Mesenchymal stem cell (in vitro differentiated cells and primary cell): ENCODE measurements around the gene SMS.
A peak's percentile ranks its signal among the peaks of the same experiment; 100 is the strongest.

Source experiments
- DNase-seq: peaks from one replicate; pipeline ENCODE4 v3.0.0-alpha.2; 2013
- H2AFZ ChIP-seq: one replicate; pipeline ENCODE4 v1.6.1; 2013; ENCODE audit warnings: low read depth, mild to moderate bottlenecking, control low read depth, inconsistent platforms, low read length, moderate library complexity
- H2AK5ac ChIP-seq: 2 replicates; pipeline ENCODE4 v1.6.1; 2013; ENCODE audit warnings: low read length, moderate library complexity, mild to moderate bottlenecking, inconsistent platforms; ENCODE audit not compliant: severe bottlenecking
- H2BK120ac ChIP-seq: one replicate; pipeline ENCODE4 v1.6.1; 2013; ENCODE audit warnings: low read depth, mild to moderate bottlenecking, inconsistent platforms, low read length, moderate library complexity
- H2BK12ac ChIP-seq, 2 experiments: one replicate each; pipeline ENCODE4 v1.6.1; 2013; ENCODE audit warnings: inconsistent platforms in 2 of 2, low read length in 2 of 2, mild to moderate bottlenecking in 2 of 2, moderate library complexity in 2 of 2, control low read depth in 1 of 2
- H2BK15ac ChIP-seq: one replicate; pipeline ENCODE4 v1.6.1; 2013; ENCODE audit warnings: mild to moderate bottlenecking, low read depth, inconsistent platforms; ENCODE audit not compliant: poor library complexity, severe bottlenecking
- H2BK5ac ChIP-seq: 2 replicates; pipeline ENCODE4 v1.6.1; 2013; ENCODE audit warnings: low read depth, mild to moderate bottlenecking, low read length, control low read depth, inconsistent platforms; ENCODE audit not compliant: poor library complexity, severe bottlenecking
- H3K14ac ChIP-seq, 2 experiments: one replicate each; pipeline ENCODE4 v1.6.1; 2013; ENCODE audit warnings: inconsistent platforms in 2 of 2, low read length in 2 of 2, control low read depth in 1 of 2, mild to moderate bottlenecking in 1 of 2, moderate library complexity in 1 of 2
- H3K18ac ChIP-seq, 2 experiments: one replicate each; pipeline ENCODE4 v1.6.1; 2013; ENCODE audit warnings: inconsistent platforms in 2 of 2, low read length in 2 of 2, control low read depth in 1 of 2, low read depth in 1 of 2, mild to moderate bottlenecking in 1 of 2
- H3K23ac ChIP-seq, 2 experiments: one replicate each; pipeline ENCODE4 v1.6.1; 2013; ENCODE audit warnings: inconsistent platforms in 2 of 2, low read length in 2 of 2, mild to moderate bottlenecking in 2 of 2, moderate library complexity in 2 of 2, control low read depth in 1 of 2
- H3K27ac ChIP-seq: 2 replicates; pipeline ENCODE4 v1.5.1; 2013; ENCODE audit warnings: mild to moderate bottlenecking, moderate library complexity, low read length, control low read depth, inconsistent platforms; ENCODE audit not compliant: poor library complexity, severe bottlenecking
- H3K27me3 ChIP-seq, 2 experiments: 2 replicates each; pipeline versions ENCODE4 v1.6.1 to v1.7.0; 2013; ENCODE audit warnings: low read length in 2 of 2, mild to moderate bottlenecking in 2 of 2, moderate library complexity in 2 of 2, control low read depth in 1 of 2, inconsistent platforms in 1 of 2; ENCODE audit not compliant: control insufficient read depth in 1 of 2, insufficient read depth in 1 of 2
- H3K36me3 ChIP-seq, 2 experiments: 2 replicates each; pipeline versions ENCODE4 v1.6.1 to v1.7.0; 2013; ENCODE audit warnings: low read length in 2 of 2, control low read depth in 1 of 2, inconsistent platforms in 1 of 2, low read depth in 1 of 2, mild to moderate bottlenecking in 1 of 2; ENCODE audit not compliant: insufficient read depth in 2 of 2, control insufficient read depth in 1 of 2
- H3K4ac ChIP-seq, 2 experiments: one replicate each; pipeline ENCODE4 v1.6.1; 2013; ENCODE audit warnings: inconsistent platforms in 2 of 2, low read length in 2 of 2, mild to moderate bottlenecking in 2 of 2, moderate library complexity in 2 of 2, control low read depth in 1 of 2, low read depth in 1 of 2
- H3K4me1 ChIP-seq: 2 replicates; pipeline ENCODE4 v1.6.1; 2013; ENCODE audit warnings: low read depth, low read length, control low read depth; ENCODE audit not compliant: control insufficient read depth, insufficient read depth
- H3K4me2 ChIP-seq: 2 replicates; pipeline ENCODE4 v1.6.1; 2013; ENCODE audit warnings: low read length, mild to moderate bottlenecking, inconsistent platforms; ENCODE audit not compliant: poor library complexity, severe bottlenecking
- H3K4me3 ChIP-seq, 2 experiments: 2 replicates each; pipeline versions ENCODE4 v1.5.1 to v1.7.0; 2013; ENCODE audit warnings: low read length in 2 of 2, mild to moderate bottlenecking in 2 of 2, control low read depth in 1 of 2, low read depth in 1 of 2; ENCODE audit not compliant: insufficient read depth in 1 of 2
- H3K79me1 ChIP-seq: replicated peaks from 2 replicates; pipeline ENCODE4 v1.6.1; 2013; ENCODE audit warnings: mild to moderate bottlenecking, control low read depth, low read length, inconsistent platforms; ENCODE audit not compliant: poor library complexity, severe bottlenecking
- H3K9ac ChIP-seq: 2 replicates; pipeline ENCODE4 v1.7.0; 2013; ENCODE audit warnings: mild to moderate bottlenecking, low read length, moderate library complexity
- H3K9me3 ChIP-seq: 2 replicates; pipeline ENCODE4 v1.7.0; 2013; ENCODE audit warnings: mild to moderate bottlenecking, low read length; ENCODE audit not compliant: control insufficient read depth
- H4K8ac ChIP-seq: one replicate; pipeline ENCODE4 v1.6.1; 2013; ENCODE audit warnings: inconsistent platforms, mild to moderate bottlenecking, low read length, moderate library complexity
- H4K91ac ChIP-seq: one replicate; pipeline ENCODE4 v1.6.1; 2013; ENCODE audit warnings: mild to moderate bottlenecking, low read length, inconsistent platforms
- WGBS: methylation state at CpG from one replicate; pipeline ENCODE4 v1.1.7; 2013; ENCODE audit warnings: mixed read lengths; 5-methylcytosine and 5-hydroxymethylcytosine counted together

Gene SMS

GRCh38 chrX:21963731-21964405, 23.4 kb downstream of the SMS start:
- no peak overlapping the region for H4K8ac ChIP-seq
- no peak overlapping the region for H3K23ac ChIP-seq
- peaks cover 8 to 14% of the 10 kb centered on the region in 2 experiments for H3K36me3 ChIP-seq
- H3K9ac ChIP-seq: peak overlapping the region; percentile 21
- peaks cover 15% of the 10 kb centered on the region for H3K4me1 ChIP-seq
- H3K79me1 ChIP-seq: no peaks in the 10 kb centered on the region
- H2BK12ac ChIP-seq: no peak overlapping the region
- no peak overlapping the region for H2BK5ac ChIP-seq
- no peak overlapping the region for H3K27ac ChIP-seq
- H3K9me3 ChIP-seq: no peaks in the 10 kb centered on the region
- DNase-seq: peak; percentile 42
- H2AFZ ChIP-seq: no peak overlapping the region
- 89% methylated on average over 3 of the region's 8 CpGs for whole genome bisulfite sequencing
- H2AK5ac ChIP-seq: no peak overlapping the region
- no peak overlapping the region for H4K91ac ChIP-seq
- H2BK120ac ChIP-seq: no peak overlapping the region
- H3K4me3 ChIP-seq: no peak overlapping the region
- no peak overlapping the region for H3K4me2 ChIP-seq
- peak overlapping the region in 1 of 2 experiments; percentile 24 for H3K18ac ChIP-seq
- no peak overlapping the region for H3K14ac ChIP-seq
- no peak overlapping the region for H2BK15ac ChIP-seq
- peaks cover 0 to 7% of the 10 kb centered on the region in 2 experiments for H3K27me3 ChIP-seq
- H3K4ac ChIP-seq: no peak overlapping the region

- H3K14ac ChIP-seq: no peak overlapping the region
- H3K23ac ChIP-seq: no peak overlapping the region
- H3K9me3 ChIP-seq: no peaks in the 10 kb centered on the region
- no peak overlapping the region for H2BK15ac ChIP-seq
- H3K27ac ChIP-seq: no peak overlapping the region
- no peak overlapping the region for H4K8ac ChIP-seq
- H2BK120ac ChIP-seq: no peak overlapping the region
- H3K9ac ChIP-seq: no peak overlapping the region
- H4K91ac ChIP-seq: no peak overlapping the region
- no peaks in the 10 kb centered on the region for H3K79me1 ChIP-seq
- H3K4me1 ChIP-seq: peaks cover 11% of the 10 kb centered on the region
- no peak overlapping the region for H2BK5ac ChIP-seq
- H2AFZ ChIP-seq: no peak overlapping the region
- no peak overlapping the region for H3K4ac ChIP-seq
- H3K36me3 ChIP-seq: peaks cover 8 to 14% of the 10 kb centered on the region in 2 experiments
- 89% methylated on average over 5 of the region's 9 CpGs for WGBS
- H3K4me3 ChIP-seq: no peak overlapping the region
- peaks cover 0 to 4% of the 10 kb centered on the region in 2 experiments for H3K27me3 ChIP-seq
- no peak overlapping the region for H2BK12ac ChIP-seq
- no peak overlapping the region for H3K4me2 ChIP-seq
- H3K18ac ChIP-seq: no peak overlapping the region
- H2AK5ac ChIP-seq: no peak overlapping the region
- no peak for DNase-seq
These were observed 26.4 kb downstream of the SMS start for GRCh38 chrX:21966866-21967265.

GRCh38 chrX:21968333-21968732, 27.8 kb downstream of the SMS start:
- Histone ChIP-seq H2BK12ac (no peak overlapping the region), H4K91ac (no peak overlapping the region), H3K14ac (no peak overlapping the region), H3K9ac (no peak overlapping the region), H2AK5ac (no peak overlapping the region), H3K36me3 (peaks cover 14 to 15% of the 10 kb centered on the region in 2 experiments), H3K4me3 (no peak overlapping the region), H4K8ac (no peak overlapping the region), H2BK120ac (no peak overlapping the region), H3K4me1 (peaks cover 11% of the 10 kb centered on the region), H3K4ac (no peak overlapping the region), H2BK15ac (no peak overlapping the region), H3K79me1 (no peaks in the 10 kb centered on the region), H2BK5ac (no peak overlapping the region), H3K9me3 (no peaks in the 10 kb centered on the region), H2AFZ (no peak overlapping the region), H3K18ac (no peak overlapping the region), H3K23ac (no peak overlapping the region), H3K27ac (no peak overlapping the region), H3K4me2 (no peak overlapping the region), H3K27me3 (peaks cover 0 to 3% of the 10 kb centered on the region in 2 experiments)
- DNase-seq: no peak
- 95% methylated on average over 6 of the region's 7 CpGs for WGBS

- H3K27me3 ChIP-seq: peaks cover 0 to 3% of the 10 kb centered on the region in 2 experiments
- peak overlapping the region; percentile 32 for H3K27ac ChIP-seq
- H3K23ac ChIP-seq: no peak overlapping the region
- H2BK120ac ChIP-seq: no peak overlapping the region
- peaks cover 14 to 26% of the 10 kb centered on the region in 2 experiments for H3K36me3 ChIP-seq
- H3K18ac ChIP-seq: no peak overlapping the region
- no peak overlapping the region for H3K4me3 ChIP-seq
- no peak overlapping the region for H2BK5ac ChIP-seq
- no peak overlapping the region for H2BK12ac ChIP-seq
- DNase-seq: no peak
- no peaks in the 10 kb centered on the region for H3K79me1 ChIP-seq
- H3K4ac ChIP-seq: no peak overlapping the region
- peaks cover 8% of the 10 kb centered on the region for H3K4me1 ChIP-seq
- H2BK15ac ChIP-seq: no peak overlapping the region
- H4K91ac ChIP-seq: no peak overlapping the region
- no peaks in the 10 kb centered on the region for H3K9me3 ChIP-seq
- H3K9ac ChIP-seq: no peak overlapping the region
- no peak overlapping the region for H2AFZ ChIP-seq
- H2AK5ac ChIP-seq: no peak overlapping the region
- H3K4me2 ChIP-seq: no peak overlapping the region
- no peak overlapping the region for H4K8ac ChIP-seq
- no peak overlapping the region for H3K14ac ChIP-seq
- 94% methylated on average over 3 of the region's 4 CpGs for WGBS
These were observed 29.8 kb downstream of the SMS start for GRCh38 chrX:21970326-21970725.
